HG03060 (cell line): Measurements from ENCODE around the gene ARSB.

Source experiments
- ATAC-seq: cut with Tn5 transposase; IDR thresholded peaks from one replicate; pipeline ENCODE4 v1.9.1; 2021; ENCODE audit warnings: low read depth, moderate number of reproducible peaks; ENCODE audit not compliant: unreplicated experiment

The ARSB gene

DNA sequence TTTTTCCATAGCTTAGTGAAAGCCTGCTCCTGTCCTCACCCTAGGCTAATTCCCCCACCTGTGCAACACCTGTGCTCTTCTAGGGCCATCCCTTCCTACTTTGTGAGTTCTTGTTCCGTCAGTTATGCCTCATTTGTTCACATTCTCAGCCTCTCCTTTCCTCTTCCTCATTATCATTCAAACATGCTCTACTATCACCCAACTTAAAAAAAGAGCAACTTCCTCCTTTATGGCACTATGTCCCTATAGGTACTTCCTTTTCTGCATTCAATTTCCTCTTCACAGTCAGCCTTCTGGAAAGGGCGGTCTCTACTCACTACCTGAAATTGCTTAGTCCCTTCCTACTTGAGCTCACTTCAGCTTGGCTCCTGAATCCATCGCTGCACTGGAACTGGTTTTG, 224.7 kb downstream of the ARSB start:
- ATAC-seq, result no peak

DNA sequence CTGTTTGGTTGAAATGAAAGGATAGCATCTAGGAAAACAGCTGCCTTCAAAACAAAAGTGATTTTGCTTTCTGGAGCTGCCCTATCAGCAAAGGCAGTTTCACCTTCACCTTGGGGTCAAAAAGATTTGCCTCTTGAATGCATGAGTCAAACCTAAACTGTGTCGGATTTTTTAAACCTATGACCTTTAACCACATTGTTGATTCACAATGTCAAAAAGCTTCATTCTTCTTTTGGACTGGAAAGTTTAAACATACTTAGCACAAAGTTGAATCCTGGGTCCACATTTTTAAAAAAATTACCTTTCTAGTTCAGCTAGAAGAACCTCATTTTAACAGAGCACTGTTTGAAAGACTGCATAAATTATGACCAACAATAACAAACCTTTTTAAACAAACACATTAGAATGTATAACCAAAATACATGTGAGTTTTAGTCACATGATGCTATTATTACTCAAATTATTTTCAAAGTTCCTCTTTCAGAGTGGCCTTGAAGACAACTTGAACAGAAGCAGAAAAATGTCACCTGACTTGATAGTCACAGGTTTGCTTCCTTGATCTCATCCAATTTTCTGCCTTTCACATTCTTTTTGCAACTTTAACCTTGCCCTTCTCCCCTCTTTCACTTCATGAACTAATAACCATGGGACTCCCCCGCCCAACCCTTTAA, 226.8 kb downstream of the ARSB start:
- ATAC-seq, result peak; percentile 54

DNA sequence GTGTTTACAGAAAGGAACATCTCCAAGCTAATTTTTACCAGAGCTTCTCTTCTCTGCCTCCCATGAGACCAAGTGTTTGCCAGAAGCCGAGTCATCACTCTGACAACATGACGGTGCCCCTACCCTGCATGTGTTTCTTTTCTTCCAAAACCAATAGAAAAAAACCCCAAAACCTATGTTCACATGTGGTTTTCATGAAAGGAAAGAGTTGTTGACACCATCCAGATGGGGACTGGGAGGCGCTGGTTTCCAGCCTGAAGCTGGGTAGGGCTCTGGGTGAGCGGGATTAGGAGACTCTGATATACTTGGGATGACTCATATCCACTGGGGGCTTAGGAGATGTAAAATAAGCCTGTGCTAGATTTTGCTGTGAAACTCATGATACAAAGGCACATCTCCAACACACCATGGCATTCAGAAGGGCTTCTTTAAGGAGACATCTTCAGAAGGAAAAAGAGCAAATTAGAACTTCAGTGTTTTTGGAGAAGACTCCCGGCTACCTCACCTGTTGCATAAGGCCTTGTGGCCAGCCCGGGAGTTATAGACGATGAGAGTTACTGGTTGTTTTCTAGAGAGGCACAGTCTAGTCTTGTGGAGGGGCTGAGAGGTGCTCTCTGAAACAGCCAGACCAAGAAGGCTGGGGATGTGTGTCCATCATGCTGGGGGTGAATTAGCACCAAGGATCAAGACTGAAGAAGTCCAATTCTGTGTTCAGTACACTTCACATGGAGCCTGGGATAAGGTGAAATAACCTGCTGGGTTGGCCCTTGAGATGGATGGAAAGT, 227.6 kb downstream of the ARSB start:
- ATAC-seq, result peak; percentile 32

DNA sequence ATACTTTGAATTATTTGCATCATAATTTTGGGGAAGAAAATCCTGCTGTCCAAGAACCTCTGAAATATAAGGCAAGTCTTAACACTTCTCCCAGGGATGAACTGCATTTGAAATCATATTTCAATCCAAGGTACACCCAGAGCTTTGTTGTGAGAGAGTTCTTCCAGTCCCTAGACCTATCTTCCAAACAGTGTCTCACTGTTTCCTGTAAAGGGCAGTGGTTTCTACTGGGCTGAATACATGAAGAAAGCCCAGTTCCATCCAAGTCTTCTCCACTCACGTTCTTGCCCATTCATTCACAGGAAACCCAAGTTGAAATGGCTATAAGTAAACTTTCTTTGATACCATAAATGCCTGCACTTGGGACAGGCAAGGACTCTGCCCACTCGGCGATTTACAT, 228.3 kb downstream of the ARSB start:
- no peak for ATAC-seq

- no peak for ATAC-seq
Observed at GRCh38 chr5:78755822-78756429, 229.2 kb downstream of the ARSB start.

DNA sequence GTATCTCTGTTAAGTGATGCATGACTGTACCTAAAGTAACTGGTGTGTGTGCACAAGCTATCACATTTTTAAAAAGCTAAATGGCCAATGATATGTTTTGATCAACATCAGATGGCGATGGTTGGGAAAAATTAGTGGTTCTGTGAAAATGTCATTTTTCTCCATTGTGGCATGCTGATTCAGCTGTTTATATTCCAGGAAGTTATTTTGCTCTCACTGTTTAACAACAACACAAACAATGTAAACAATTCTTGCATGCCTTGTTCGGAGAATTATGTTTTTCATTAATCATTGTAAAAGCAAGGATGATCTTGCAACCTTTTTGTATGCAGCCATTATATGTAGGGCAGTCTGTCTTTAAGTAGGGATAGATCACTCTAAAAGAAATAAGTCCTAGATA, 230.5 kb downstream of the ARSB start:
- ATAC-seq, result no peak

- ATAC-seq, result no peak
Observed at GRCh38 chr5:78753093-78753531, 232.0 kb downstream of the ARSB start.

- no peak for ATAC-seq
Observed at GRCh38 chr5:78751872-78752271, 233.2 kb downstream of the ARSB start.

- ATAC-seq, result no peak
Observed at GRCh38 chr5:78750281-78750680, 234.8 kb downstream of the ARSB start.

DNA sequence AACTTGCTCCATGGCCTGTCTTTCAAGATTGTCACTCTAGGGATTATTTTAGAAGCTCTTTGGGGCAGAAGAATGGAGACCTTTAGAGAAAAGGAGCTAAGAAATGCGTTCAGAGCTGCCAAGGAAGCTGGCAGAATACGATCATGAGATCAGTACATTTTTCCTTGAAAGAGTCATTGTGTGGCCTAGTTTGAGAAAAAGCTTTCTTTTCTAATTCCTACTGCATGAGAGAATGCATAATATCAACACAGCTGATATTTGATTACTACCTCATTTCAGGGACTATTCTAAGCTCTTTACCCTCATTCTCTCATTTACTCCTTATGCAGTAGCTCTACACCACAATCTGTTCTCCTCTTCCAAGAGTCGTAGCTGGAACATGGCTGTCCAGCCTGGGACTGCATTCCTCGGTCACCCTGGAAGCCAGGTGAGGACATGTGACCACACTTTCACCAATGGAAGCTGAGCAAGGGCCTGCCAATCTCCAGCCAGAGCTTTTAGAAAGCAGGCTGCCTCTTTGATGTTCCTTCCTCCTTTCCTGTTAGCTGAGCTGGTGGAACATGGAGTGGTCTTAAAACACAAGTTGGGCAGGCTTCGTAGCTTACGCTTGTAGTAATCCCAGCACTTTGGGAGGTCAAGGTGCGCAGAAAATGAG, 237.3 kb downstream of the ARSB start:
- ATAC-seq, result no peak

GRCh38 chr5:78747055-78747454, 238.1 kb downstream of the ARSB start:
- ATAC-seq, result no peak

DNA sequence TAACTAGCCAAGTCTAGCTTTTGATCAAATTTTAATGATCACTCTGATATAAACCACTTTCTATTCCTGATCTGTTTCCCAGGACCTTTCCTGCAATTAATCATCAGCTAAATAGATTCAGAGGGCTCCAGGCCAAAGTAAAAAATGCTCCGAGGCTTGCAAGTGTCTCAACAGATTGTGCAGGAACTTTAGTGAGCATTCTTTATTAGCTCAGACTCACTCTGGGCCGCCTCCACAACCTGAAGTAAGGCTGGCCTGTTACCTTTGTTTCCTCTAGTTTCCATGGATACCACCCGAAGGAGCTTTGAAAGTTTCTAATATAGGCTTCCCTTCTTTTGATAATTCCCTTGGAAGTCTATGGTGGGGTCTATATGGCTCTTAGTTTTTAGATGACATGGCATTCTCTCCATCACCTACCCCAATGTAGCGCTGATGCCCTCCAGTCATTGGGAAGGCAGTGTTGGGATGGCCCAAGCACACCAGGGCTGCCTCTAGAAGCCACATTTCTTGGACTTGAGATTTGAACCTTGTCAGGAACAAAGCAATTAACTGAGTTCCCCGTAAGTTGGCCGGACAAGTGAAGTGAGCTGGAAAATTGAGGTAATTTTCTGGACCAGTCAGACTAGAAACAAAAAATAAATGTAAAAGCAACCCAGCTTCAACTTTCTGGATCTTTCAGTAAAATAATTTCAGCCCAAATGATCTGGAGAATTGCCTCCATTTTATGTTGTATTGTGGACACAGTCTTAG, 238.9 kb downstream of the ARSB start:
- ATAC-seq, result no peak

DNA sequence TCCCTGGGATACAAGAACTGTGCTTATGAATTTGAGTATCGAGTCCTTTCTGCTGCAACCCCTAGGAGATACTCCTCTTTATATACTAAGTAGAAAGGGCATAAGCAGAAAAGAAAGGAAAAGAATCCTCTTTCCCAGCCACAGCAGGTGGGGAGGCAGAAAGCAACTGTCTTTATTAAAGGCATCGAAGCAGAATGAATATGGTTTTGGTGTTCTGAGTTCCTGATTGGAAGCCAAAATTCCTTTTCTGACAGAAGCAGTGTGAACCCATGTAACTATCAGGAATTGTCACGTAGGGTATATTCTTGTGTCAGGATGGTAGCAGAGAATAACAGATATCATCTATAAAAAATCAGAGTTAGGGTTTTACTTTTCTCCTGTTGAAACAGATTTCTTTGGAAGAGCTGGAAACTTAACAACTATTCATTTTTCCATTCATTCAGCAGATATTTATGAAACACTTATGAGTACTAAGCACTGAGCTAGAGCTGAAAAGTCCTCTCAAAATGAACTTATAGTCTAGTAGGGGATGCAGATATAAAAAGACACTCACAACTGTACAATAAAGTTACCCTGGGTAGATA, 240.1 kb downstream of the ARSB start:
- no peak for ATAC-seq

- no peak for ATAC-seq
Observed at GRCh38 chr5:78741019-78741418, 244.1 kb downstream of the ARSB start.

DNA sequence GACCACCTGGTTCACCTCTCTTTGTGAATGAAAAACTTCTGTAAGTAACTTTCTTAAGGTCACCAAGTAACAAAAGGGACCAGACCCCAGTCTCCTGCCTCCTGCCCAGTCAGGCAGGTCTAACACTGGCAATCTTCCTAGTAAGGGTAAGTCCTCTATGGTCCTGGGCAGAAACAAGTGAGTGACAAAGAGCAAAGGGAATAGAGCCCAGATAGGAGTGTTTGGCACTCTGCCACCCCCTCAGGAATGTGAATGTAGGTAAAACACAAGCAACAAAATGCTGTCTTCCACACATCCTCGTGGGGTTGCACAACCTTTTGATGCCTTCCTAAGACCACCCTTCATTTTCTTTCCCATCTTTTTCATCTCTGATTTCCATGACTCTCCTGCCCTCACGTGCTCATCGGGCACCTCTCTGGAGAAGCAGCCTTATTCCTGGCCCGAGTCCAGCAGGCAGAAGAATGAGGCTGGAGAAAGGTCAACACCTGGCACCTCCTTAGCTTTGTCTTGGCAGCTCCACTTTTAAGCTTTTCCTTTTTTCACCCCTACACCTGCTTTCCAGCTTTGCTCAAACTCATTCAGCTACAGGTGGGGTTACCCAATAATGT, 246.3 kb downstream of the ARSB start:
- ATAC-seq, result no peak

- no peak for ATAC-seq
Observed at GRCh38 chr5:78738104-78738503, 247.0 kb downstream of the ARSB start.

DNA sequence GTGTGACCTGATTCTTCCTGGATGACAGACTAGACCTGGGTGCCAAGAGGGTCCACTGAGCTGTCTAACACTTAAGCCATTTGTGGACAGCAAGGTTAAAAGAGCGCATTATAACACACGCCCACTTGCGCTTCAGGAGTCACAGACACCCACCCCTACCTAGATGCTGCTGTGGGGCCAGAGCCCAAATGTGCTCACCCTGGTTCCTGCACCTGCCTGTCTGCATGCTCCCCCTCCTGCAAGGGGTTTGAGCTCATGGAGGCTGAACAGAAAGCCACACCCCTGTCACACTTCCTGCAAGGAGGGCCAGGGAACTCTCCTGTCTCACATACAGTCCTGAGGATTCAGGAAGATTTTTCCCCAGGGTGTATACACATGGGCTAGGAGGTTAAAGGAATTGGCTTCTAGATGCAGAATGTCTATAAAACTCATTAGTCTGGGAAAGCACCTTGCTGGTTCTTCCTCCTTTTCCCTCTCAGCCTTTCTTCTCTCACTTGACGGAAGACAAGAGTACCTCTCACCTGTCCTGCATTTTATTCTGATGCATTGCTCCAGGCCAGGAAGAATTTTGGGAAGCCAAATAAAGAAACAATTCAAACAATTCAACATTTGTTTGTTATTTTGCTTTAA, 249.2 kb downstream of the ARSB start:
- no peak for ATAC-seq

DNA sequence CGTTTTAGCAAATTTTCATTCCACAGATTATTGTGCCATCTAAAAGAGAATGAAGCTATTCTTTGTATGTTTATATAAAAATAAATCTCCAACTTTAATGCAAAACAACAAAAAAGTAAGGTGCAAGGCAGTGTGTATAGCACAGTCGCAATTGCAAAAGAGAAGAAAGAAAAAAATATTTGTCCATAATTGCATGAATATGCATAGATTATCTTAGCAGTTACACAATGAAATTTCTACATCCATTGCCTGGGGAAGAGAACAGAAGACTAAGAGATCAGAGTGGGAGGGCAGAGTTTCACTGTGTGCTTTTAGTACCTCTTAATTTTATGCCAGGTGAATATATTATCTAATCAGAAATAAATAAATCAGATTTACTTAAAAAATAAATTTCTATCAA, 250.2 kb downstream of the ARSB start:
- no peak for ATAC-seq

- no peak for ATAC-seq
Observed at GRCh38 chr5:78734094-78734845, 250.8 kb downstream of the ARSB start.
